K562 (cell line): ENCODE data around the gene OMA1. TPM values are rescaled to one million over a fixed set of nuclear protein-coding genes. Genes with fewer than 3 reads are reported as not detected.

ENCODE experiments used
- ATAC-seq: fragments of 200-7000 bp; cut with Tn5 transposase; 3 replicates; pipeline ENCODE4 v1.9.1; 2020; ENCODE audit warnings: moderate library complexity
- BruUV-seq: library from RNA; stranded (reverse); fragments of 400-500 nt; replicated peaks from 2 replicates; lab custom pipeline; 2021; lab: Mats Ljungman, UMichigan
- CTCF ChIA-PET: fragments of 300-600 bp; formaldehyde crosslinking; extraction: SDS; loops from one replicate; lab custom pipeline; 2021; ENCODE audit warnings: low intra/inter-chr PET ratio; lab: Yijun Ruan, JAX
- POLR2A ChIA-PET: fragments of 300-600, 350-650 bp; sonication (Branson Sonifier 250); formaldehyde crosslinking; extraction: SDS; loops from one replicate; lab custom pipeline; 2021; ENCODE audit warnings: antibody characterized with exemption, inconsistent platforms; lab: Yijun Ruan, JAX
- DNase-seq, 4 experiments: peaks; one replicate each; pipeline versions ENCODE4 v3.0.0 to v3.0.0-alpha.2; 2011 to 2018; ENCODE audit warnings: low spot score in 3 of 4, mixed read lengths in 3 of 4; ENCODE audit errors: extremely low read depth in 1 of 4
- FAIRE-seq: peaks from 2 replicates; lab custom pipeline; 2011; peaks lifted over from hg19 to GRCh38; lab: Jason Lieb, UNC
- H2AFZ ChIP-seq: 2 replicates; pipeline ENCODE4 v1.6.0; 2011; ENCODE audit warnings: low read depth, low read length, control low read depth, inconsistent platforms
- H3K27ac ChIP-seq: fragments of 200-600 bp; 3 replicates; pipeline ENCODE4 v1.8.0; 2011; ENCODE audit warnings: low read depth, mild to moderate bottlenecking, control low read depth, inconsistent platforms, low read length, moderate library complexity, mixed read lengths; ENCODE audit errors: extremely low read depth
- H3K27me3 ChIP-seq, 2 experiments: fragments of 300-600 bp in 1 of 2; 2 replicates in 1 of 2; 3 replicates in 1 of 2; pipeline versions ENCODE4 v1.6.0 to v1.8.0; 2011; ENCODE audit warnings: inconsistent platforms in 2 of 2, low read length in 2 of 2, mild to moderate bottlenecking in 1 of 2, mixed read lengths in 1 of 2, moderate library complexity in 1 of 2; ENCODE audit not compliant: control insufficient read depth in 2 of 2, insufficient read depth in 2 of 2
- H3K36me3 ChIP-seq: fragments of 300-600 bp; 3 replicates; pipeline ENCODE4 v1.8.0; 2011; ENCODE audit warnings: mild to moderate bottlenecking, low read length, inconsistent platforms; ENCODE audit not compliant: control insufficient read depth, insufficient read depth
- H3K4me1 ChIP-seq, 2 experiments: fragments of 200-600 bp in 1 of 2; replicated peaks in 1 of 2; 2 replicates in 1 of 2; 3 replicates in 1 of 2; pipeline versions ENCODE4 v1.5.1 to v1.8.0; 2011; ENCODE audit warnings: inconsistent platforms in 2 of 2, low read length in 2 of 2, mild to moderate bottlenecking in 1 of 2, mixed read lengths in 1 of 2, moderate library complexity in 1 of 2; ENCODE audit not compliant: control insufficient read depth in 2 of 2, insufficient read depth in 2 of 2
- H3K4me2 ChIP-seq: 2 replicates; pipeline ENCODE4 v1.6.1; 2011; ENCODE audit warnings: low read length, control low read depth, inconsistent platforms, mixed read lengths; ENCODE audit not compliant: insufficient read depth
- H3K4me3 ChIP-seq: fragments of 200-600 bp; sonication (generic), shearing (Covaris generic); 2 replicates; pipeline ENCODE4 v1.5.1; 2016; ENCODE audit warnings: control low read depth, inconsistent platforms
- H3K79me2 ChIP-seq: fragments of 200-600 bp; 3 replicates; pipeline ENCODE4 v1.8.0; 2011; ENCODE audit warnings: low read length, inconsistent platforms; ENCODE audit not compliant: control insufficient read depth, insufficient read depth
- H3K9ac ChIP-seq, 2 experiments: 2 replicates each; pipeline versions ENCODE4 v1.6.0 to v1.6.1; 2011; ENCODE audit warnings: low read depth in 2 of 2, low read length in 2 of 2, control low read depth in 1 of 2, inconsistent platforms in 1 of 2, mild to moderate bottlenecking in 1 of 2, mixed read lengths in 1 of 2; ENCODE audit not compliant: insufficient read depth in 1 of 2
- H3K9me1 ChIP-seq: one replicate; pipeline ENCODE4 v1.6.0; 2011; ENCODE audit warnings: inconsistent platforms, mild to moderate bottlenecking, low read length, moderate library complexity; ENCODE audit not compliant: control insufficient read depth, insufficient read depth
- H3K9me3 ChIP-seq: replicated peaks from 2 replicates; pipeline ENCODE4 v1.5.1; 2011; ENCODE audit warnings: low read depth, low read length, inconsistent platforms; ENCODE audit not compliant: control insufficient read depth, insufficient read depth
- H4K20me1 ChIP-seq: replicated peaks from 2 replicates; pipeline ENCODE4 v1.6.1; 2011; ENCODE audit warnings: low read length, inconsistent platforms, mixed read lengths; ENCODE audit not compliant: control insufficient read depth, insufficient read depth
- CBFA2T3 ChIP-seq: fragments of 450-650 bp; IDR thresholded peaks from 2 replicates; pipeline ENCODE4 v1.6.1; 2017
- CBX2 ChIP-seq: fragments of 200-600 bp; sonication (generic); IDR thresholded peaks from one replicate; pipeline ENCODE4 v1.6.1; 2012; ENCODE audit warnings: mild to moderate bottlenecking, low read length, inconsistent platforms; ENCODE audit not compliant: insufficient read depth, poor library complexity, severe bottlenecking
- THRAP3 ChIP-seq: fragments of 450-650 bp; IDR thresholded peaks from 2 replicates; pipeline ENCODE4 v1.6.1; 2016; ENCODE audit warnings: mild to moderate bottlenecking, inconsistent platforms, borderline replicate concordance
- TRIM24 ChIP-seq, 2 experiments: fragments of 450-650 bp; IDR thresholded peaks; 2 replicates each; pipeline ENCODE4 v1.6.1; 2016
- ZNF134 ChIP-seq: fragments of 250-450 bp; sonication (Bioruptor Pico); conservative IDR thresholded peaks from 2 replicates; pipeline ENCODE4 v1.4.0; 2020
- ZNF318 ChIP-seq, 2 experiments: fragments of 450-650 bp; IDR thresholded peaks; 2 replicates each; pipeline ENCODE4 v1.6.1; 2016; ENCODE audit warnings: mild to moderate bottlenecking in 2 of 2, borderline replicate concordance in 1 of 2, low read depth in 1 of 2, moderate library complexity in 1 of 2
- WGBS: fragments of 100-300 bp; shearing (Covaris generic); methylation state at CpG from one replicate; pipeline ENCODE4 v1.1.6; 2016; ENCODE audit warnings: low coverage, mixed read lengths; ENCODE audit not compliant: insufficient coverage; ENCODE audit errors: missing lambda C conversion rate; 5-methylcytosine and 5-hydroxymethylcytosine counted together
- in situ Hi-C: fragments of 300-500 bp; cut with MboI; formaldehyde crosslinking; loops from 4 replicates; pipeline ENCODE4 v1.15.0; 2018; ENCODE audit warnings: inconsistent platforms, mixed read lengths
- intact Hi-C: fragments of 100-400 bp; cut with micrococcal nuclease; formaldehyde crosslinking; loops from 2 replicates; pipeline ENCODE4 v1.14.2; 2022
- polyA plus RNA-seq, 8 experiments: library from polyadenylated mRNA; depleted of rRNA in 4 of 8; stranded (reverse) in 5 of 8; unstranded in 3 of 8; fragments of >200 nt; fragmentation: Nextera tagmentation in 2 of 8; fragmentation: Illumina TruSeq in 1 of 8; extraction: Ambion mirVana in 2 of 8; extraction: Trizol in 1 of 8; gene quantifications; 2 replicates each; pipeline versions ENCODE4 v1.2.1 to v1.2.3, GENCODE V29; 2011 to 2014; ENCODE audit warnings: inconsistent platforms in 1 of 8, missing spikeins in 1 of 8
- total RNA-seq, 7 experiments: library from RNA; depleted of rRNA in 6 of 7; stranded (reverse); fragments of >200 nt in 6 of 7; fragmentation: Illumina TruSeq in 2 of 7; extraction: Trizol in 2 of 7; gene quantifications; 2 replicates each; pipeline versions ENCODE4 v1.2.1 to v1.2.3, GENCODE V29; 2011 to 2021; ENCODE audit warnings: low replicate concordance in 1 of 7

The OMA1 gene
- total and polyA plus RNA-seq, 9 of the 15 experiments (the other 6 are each of a cell fraction or from before 2014, with no cell fraction given): 16.6 to 51.5 (median 33.5) TPM

GRCh38 chr1:58543260-58543659, 3.3 kb downstream of the OMA1 start (continued):
- no peak for TF ChIP-seq ZNF318 (IDR thresholded peaks at IDR 0.05; ENCODE audit: borderline replicate concordance in 1 of 2, low read depth in 1 of 2)

GRCh38 chr1:58539553-58539952, 7.0 kb downstream of the OMA1 start:
- POLR2A ChIA-PET: no interaction called here
- CTCF ChIA-PET: no interaction called here
- no peak overlapping the region for H3K27ac ChIP-seq
- intact Hi-C loops (no loop called here), in situ Hi-C loops (no loop called here)
- no peaks in the 10 kb centered on the region for H3K9me1 ChIP-seq
- H3K9me3 ChIP-seq: no peaks in the 10 kb centered on the region
- WGBS: 45% methylated on average over 2 of the region's 2 CpGs
- H3K4me3 ChIP-seq: no peak overlapping the region
- no peak overlapping the region for H3K4me2 ChIP-seq
- no TSS peak for BruUV-seq
- no peaks in the 10 kb centered on the region for H4K20me1 ChIP-seq
- no peak overlapping the region for H2AFZ ChIP-seq
- H3K27me3 ChIP-seq: no peaks in the 10 kb centered on the region
- no peak for FAIRE-seq
- peak in 1 of 4 experiments; percentile 18 for DNase-seq
- no peaks in the 10 kb centered on the region for H3K36me3 ChIP-seq
- H3K79me2 ChIP-seq: no peaks in the 10 kb centered on the region
- no peak overlapping the region; a peak in 1 of 4 replicates for H3K9ac ChIP-seq
- H3K4me1 ChIP-seq: peaks cover 0 to 5% of the 10 kb centered on the region in 2 experiments; a peak in 1 of 5 replicates
- ATAC-seq: peak; percentile 66
- no peak for TF ChIP-seq THRAP3
- no peak for TF ChIP-seq CBX2
- TF ChIP-seq TRIM24 (IDR thresholded peaks at IDR 0.05): no peak
- no peak for TF ChIP-seq CBFA2T3
- TF ChIP-seq ZNF134 (CRISPR knock-in tag): no peak
